AG09319 (cell line): ENCODE results near the gene NR1I3.

Source experiments
- DNase-seq: peaks from one replicate; pipeline ENCODE4 v3.0.0-alpha.2; 2010; ENCODE audit warnings: low read depth; ENCODE audit errors: extremely low read depth
- CTCF ChIP-seq: IDR thresholded peaks from 2 replicates; pipeline ENCODE4 v1.5.1; 2011; ENCODE audit warnings: low read depth, mild to moderate bottlenecking, inconsistent platforms, low read length, moderate library complexity

NR1I3 gene

DNA sequence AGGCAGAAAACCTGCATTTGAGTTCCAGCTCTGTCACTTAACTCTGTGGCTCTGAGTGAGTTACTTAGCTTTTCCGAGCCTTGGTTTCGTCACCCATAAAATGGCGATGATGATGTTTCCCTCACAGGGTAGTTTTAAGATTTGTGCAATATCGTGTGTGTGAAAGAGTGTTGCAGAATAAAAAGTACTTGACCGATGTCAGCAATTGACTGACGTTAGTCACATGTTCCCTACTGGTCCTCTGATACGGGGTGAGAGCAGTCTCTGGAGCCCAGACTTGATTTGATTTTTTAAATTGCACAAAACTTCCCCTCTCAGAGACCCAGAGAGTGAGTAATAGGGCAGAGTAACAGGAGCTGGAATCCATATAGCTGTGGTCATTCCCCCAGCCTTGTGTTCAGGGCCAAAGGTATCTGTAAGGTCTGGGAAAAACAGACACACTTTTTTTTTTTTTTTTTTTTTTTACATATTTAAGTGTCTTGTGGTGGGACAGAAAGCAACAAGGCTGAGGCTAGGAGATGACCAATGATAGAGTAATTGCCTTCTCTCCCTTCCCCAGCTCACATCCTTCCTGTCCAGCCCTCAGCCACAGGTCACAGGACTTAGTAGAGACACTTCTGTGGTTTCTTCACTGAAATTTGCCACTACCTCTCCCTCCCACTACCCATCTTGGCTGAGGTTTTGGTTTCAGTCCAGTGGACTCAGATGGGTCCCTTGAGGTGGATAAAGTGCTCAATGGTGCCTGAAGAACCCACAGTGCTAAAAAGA is 20.9 kb downstream of the NR1I3 start:
- no peak for TF ChIP-seq CTCF
- DNase-seq = no peak

- no peak for TF ChIP-seq CTCF
- DNase-seq = no peak
Observed at GRCh38 chr1:161215076-161215475, 22.9 kb downstream of the NR1I3 start, which contains the start of gene FCER1G. FCER1G (plus strand) TSS chr1:161215295; CDS start chr1:161215322, 27 bp downstream.

- no peak for DNase-seq
- no peak for TF ChIP-seq CTCF
Observed at GRCh38 chr1:161214369-161214768, 23.6 kb downstream of the NR1I3 start.

DNA sequence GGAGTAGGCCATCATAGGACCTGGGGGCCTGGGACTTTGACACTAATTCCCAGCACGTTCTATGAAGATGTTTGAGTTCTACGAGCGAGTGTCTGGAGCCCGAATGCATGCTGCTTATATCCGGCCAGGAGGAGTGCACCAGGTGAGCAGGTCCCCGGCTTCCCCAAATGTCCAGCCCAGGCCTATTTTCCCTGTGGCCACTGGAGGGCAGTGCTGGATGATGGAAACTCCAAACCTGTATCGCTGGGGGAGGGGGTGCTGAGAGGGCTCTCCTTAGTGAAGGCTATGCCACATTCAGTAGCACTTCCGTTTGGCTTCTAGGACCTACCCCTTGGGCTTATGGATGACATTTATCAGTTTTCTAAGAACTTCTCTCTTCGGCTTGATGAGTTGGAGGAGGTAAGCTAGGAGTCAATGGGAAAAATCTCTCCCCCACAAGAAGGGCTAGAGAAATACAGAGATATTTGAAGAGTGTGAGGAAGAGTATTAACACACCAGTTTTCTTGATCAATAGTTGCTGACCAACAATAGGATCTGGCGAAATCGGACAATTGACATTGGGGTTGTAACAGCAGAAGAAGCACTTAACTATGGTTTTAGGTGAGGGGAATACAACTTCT is 28.1 kb downstream of the NR1I3 start:
- TF ChIP-seq CTCF = peak; percentile 93
- DNase-seq = no peak

DNA sequence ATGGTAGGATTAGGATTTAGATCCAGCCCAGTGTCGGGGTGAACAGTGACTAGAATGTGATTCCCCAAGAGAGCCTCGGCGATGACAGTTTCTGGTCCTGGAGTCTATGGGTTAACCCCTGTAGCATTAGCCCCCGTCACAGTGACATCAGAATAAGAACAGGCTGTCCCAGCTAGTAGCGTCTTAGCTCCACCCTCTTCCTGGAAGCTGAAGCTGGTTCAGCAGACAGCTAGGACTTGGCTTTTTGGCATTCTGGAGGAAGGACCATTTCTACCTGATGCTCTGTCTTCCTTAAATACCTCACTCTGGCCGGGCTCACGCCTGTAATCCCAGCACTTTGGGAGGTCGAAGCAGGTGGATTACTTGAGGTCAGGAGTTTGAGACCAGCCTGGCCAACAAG is 30.8 kb downstream of the NR1I3 start:
- DNase-seq = no peak
- TF ChIP-seq CTCF = no peak

- DNase-seq = no peak
Observed at GRCh38 chr1:161206411-161207140, 31.4 kb downstream of the NR1I3 start.

More at GRCh38 chr1:161206411-161207140, 31.4 kb downstream of the NR1I3 start:
- TF ChIP-seq CTCF = no peak
